Measurements from ENCODE around the gene RBM4B. TPM values are rescaled to one million over a fixed set of nuclear protein-coding genes. Genes with fewer than 3 reads are reported as not detected.

RBM4B gene
- total and polyA plus RNA-seq, 2 of the 13 experiments (the other 11 are each of a cell fraction or from before 2014, with no cell fraction given) = 25.8 to 32.4 TPM

DNA sequence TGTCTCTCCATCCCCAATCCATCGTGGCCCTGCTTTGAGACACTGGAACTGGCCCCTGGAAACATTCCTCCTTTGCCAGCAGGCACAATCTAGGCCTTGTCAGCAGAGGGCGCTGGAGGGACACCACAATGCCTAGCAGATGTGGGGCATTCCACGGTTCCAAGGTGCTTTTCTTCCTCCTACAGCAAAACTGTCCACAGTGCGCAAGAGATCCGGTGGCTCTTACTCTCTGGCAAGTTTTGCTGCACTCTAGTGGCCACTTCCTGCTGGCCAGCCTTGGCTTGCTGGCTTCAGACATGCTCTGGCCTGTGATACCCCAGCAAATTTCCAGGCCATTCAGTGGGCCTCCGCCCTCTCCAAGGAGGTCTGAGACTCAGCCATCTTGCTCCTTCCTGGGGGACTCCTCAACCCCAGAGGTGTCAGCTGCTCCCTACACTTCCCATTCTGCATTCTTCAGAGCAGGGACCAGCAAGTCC, 17.1 kb upstream of the RBM4B start (continued):
- TF ChIP-seq FOSL1 (CRISPR knock-in tag; IDR thresholded peaks at IDR 0.05; ENCODE audit: borderline replicate concordance) (no peak), ZNF704 (CRISPR knock-in tag; IDR thresholded peaks at IDR 0.05; ENCODE audit: borderline replicate concordance) (no peak), THYN1 (CRISPR knock-in tag; IDR thresholded peaks at IDR 0.05; ENCODE audit: borderline replicate concordance, low read depth) (no peak), NR2F1 (CRISPR knock-in tag; IDR thresholded peaks at IDR 0.05) (0 out of 4 replicates have a peak, but pooled peaks of 1 of the 2 experiments have one; percentile 32), CREM (IDR thresholded peaks at IDR 0.05) (no peak), CREM (CRISPR knock-in tag; IDR thresholded peaks at IDR 0.05) (no peak), MAFF (IDR thresholded peaks at IDR 0.05; ENCODE audit: low read depth, low read length) (peak; percentile 58), GATAD2A (CRISPR knock-in tag; IDR thresholded peaks at IDR 0.05) (peak; percentile 83), TERF1 (CRISPR knock-in tag; IDR thresholded peaks at IDR 0.05) (no peak), SALL1 (CRISPR knock-in tag; IDR thresholded peaks at IDR 0.05) (peak; percentile 71), ZNF124 (CRISPR knock-in tag; IDR thresholded peaks at IDR 0.05) (peak; percentile 93), ZBTB7A (CRISPR knock-in tag; IDR thresholded peaks at IDR 0.05) (no peak), ZNF83 (CRISPR knock-in tag; IDR thresholded peaks at IDR 0.05; ENCODE audit: borderline replicate concordance) (peak; percentile 44; the same call in 1 of the 2 replicates), PHF21A (CRISPR knock-in tag; IDR thresholded peaks at IDR 0.05) (peak; percentile 45; the same call in 1 of the 2 replicates), ZSCAN22 (CRISPR knock-in tag; IDR thresholded peaks at IDR 0.05) (no peak; the same call in 1 of the 2 replicates), SAFB2 (CRISPR knock-in tag; IDR thresholded peaks at IDR 0.05; ENCODE audit: borderline replicate concordance, low read depth) (no peak), ZNF75D (CRISPR knock-in tag; IDR thresholded peaks at IDR 0.05; ENCODE audit: borderline replicate concordance) (no peak)
- TF ChIP-seq, protein P1, sequence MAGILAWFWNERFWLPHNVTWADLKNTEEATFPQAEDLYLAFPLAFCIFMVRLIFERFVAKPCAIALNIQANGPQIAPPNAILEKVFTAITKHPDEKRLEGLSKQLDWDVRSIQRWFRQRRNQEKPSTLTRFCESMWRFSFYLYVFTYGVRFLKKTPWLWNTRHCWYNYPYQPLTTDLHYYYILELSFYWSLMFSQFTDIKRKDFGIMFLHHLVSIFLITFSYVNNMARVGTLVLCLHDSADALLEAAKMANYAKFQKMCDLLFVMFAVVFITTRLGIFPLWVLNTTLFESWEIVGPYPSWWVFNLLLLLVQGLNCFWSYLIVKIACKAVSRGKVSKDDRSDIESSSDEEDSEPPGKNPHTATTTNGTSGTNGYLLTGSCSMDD (CRISPR knock-in tag; IDR thresholded peaks at IDR 0.05) = no peak
- TF ChIP-seq, protein P2, sequence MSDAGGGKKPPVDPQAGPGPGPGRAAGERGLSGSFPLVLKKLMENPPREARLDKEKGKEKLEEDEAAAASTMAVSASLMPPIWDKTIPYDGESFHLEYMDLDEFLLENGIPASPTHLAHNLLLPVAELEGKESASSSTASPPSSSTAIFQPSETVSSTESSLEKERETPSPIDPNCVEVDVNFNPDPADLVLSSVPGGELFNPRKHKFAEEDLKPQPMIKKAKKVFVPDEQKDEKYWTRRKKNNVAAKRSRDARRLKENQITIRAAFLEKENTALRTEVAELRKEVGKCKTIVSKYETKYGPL (CRISPR knock-in tag; IDR thresholded peaks at IDR 0.05) = no peak
- TF ChIP-seq, protein P3, sequence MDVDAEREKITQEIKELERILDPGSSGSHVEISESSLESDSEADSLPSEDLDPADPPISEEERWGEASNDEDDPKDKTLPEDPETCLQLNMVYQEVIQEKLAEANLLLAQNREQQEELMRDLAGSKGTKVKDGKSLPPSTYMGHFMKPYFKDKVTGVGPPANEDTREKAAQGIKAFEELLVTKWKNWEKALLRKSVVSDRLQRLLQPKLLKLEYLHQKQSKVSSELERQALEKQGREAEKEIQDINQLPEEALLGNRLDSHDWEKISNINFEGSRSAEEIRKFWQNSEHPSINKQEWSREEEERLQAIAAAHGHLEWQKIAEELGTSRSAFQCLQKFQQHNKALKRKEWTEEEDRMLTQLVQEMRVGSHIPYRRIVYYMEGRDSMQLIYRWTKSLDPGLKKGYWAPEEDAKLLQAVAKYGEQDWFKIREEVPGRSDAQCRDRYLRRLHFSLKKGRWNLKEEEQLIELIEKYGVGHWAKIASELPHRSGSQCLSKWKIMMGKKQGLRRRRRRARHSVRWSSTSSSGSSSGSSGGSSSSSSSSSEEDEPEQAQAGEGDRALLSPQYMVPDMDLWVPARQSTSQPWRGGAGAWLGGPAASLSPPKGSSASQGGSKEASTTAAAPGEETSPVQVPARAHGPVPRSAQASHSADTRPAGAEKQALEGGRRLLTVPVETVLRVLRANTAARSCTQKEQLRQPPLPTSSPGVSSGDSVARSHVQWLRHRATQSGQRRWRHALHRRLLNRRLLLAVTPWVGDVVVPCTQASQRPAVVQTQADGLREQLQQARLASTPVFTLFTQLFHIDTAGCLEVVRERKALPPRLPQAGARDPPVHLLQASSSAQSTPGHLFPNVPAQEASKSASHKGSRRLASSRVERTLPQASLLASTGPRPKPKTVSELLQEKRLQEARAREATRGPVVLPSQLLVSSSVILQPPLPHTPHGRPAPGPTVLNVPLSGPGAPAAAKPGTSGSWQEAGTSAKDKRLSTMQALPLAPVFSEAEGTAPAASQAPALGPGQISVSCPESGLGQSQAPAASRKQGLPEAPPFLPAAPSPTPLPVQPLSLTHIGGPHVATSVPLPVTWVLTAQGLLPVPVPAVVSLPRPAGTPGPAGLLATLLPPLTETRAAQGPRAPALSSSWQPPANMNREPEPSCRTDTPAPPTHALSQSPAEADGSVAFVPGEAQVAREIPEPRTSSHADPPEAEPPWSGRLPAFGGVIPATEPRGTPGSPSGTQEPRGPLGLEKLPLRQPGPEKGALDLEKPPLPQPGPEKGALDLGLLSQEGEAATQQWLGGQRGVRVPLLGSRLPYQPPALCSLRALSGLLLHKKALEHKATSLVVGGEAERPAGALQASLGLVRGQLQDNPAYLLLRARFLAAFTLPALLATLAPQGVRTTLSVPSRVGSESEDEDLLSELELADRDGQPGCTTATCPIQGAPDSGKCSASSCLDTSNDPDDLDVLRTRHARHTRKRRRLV (CRISPR knock-in tag; IDR thresholded peaks at IDR 0.05) = no peak
- TF ChIP-seq, protein P4, sequence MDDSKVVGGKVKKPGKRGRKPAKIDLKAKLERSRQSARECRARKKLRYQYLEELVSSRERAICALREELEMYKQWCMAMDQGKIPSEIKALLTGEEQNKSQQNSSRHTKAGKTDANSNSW (CRISPR knock-in tag; IDR thresholded peaks at IDR 0.05; ENCODE audit: borderline replicate concordance) = no peak

Measured in HepG2 (cell line).